WTC11 (cell line): ENCODE data around the gene CREBBP. TPM values are rescaled to one million over a fixed set of nuclear protein-coding genes. Genes with fewer than 3 reads are reported as not detected.

Source experiments
- ATAC-seq: fragments of 200-7000 bp; cut with Tn5 transposase; 2 replicates; pipeline ENCODE4 v1.10.0; 2021; ENCODE audit warnings: mild to moderate bottlenecking, moderate library complexity
- CTCF ChIA-PET: fragments of 300-600 bp; sonication (Branson Sonifier 250); formaldehyde crosslinking; loops from one replicate; lab custom pipeline; 2021; ENCODE audit warnings: antibody characterized with exemption; lab: Charles Lee
- POLR2A ChIA-PET: fragments of 350-600 bp; sonication (Branson Sonifier 250); formaldehyde crosslinking; loops from one replicate; lab custom pipeline; 2021; ENCODE audit warnings: antibody characterized with exemption; lab: Charles Lee
- DNase-seq: peaks from one replicate; pipeline ENCODE4 v3.0.0; 2021; ENCODE audit warnings: low spot score
- H3K27ac Mint-ChIP-seq: 2 replicates; pipeline ENCODE4 v1.8.0; 2021; ENCODE audit warnings: mixed read lengths
- H3K27me3 Mint-ChIP-seq: 2 replicates; pipeline ENCODE4 v1.8.0; 2021; ENCODE audit warnings: low read depth, mild to moderate bottlenecking, moderate library complexity, mixed read lengths
- H3K36me3 Mint-ChIP-seq: 2 replicates; pipeline ENCODE4 v1.8.0; 2021; ENCODE audit warnings: mixed read lengths
- H3K4me1 Mint-ChIP-seq: 2 replicates; pipeline ENCODE4 v1.8.0; 2022; ENCODE audit warnings: mixed read lengths
- H3K4me3 Mint-ChIP-seq: 2 replicates; pipeline ENCODE4 v1.8.0; 2021; ENCODE audit warnings: mild to moderate bottlenecking, moderate library complexity, mixed read lengths
- H3K9me3 Mint-ChIP-seq: 2 replicates; pipeline ENCODE4 v1.8.0; 2021; ENCODE audit warnings: mixed read lengths
- CBFB ChIP-seq: sonication (generic); formaldehyde crosslinking; IDR thresholded peaks from 2 replicates; pipeline ENCODE4 v1.8.1; 2022; ENCODE audit warnings: mild to moderate bottlenecking, low read depth, missing genetic modification reagents
- CREB1 ChIP-seq: sonication (generic); formaldehyde crosslinking; IDR thresholded peaks from 2 replicates; pipeline ENCODE4 v1.8.0; 2023; ENCODE audit warnings: mild to moderate bottlenecking, missing genetic modification reagents
- EMX1 ChIP-seq: fragments of 250-450 bp; sonication (Bioruptor Pico); IDR thresholded peaks from 2 replicates; pipeline ENCODE4 v1.8.0; 2021; ENCODE audit warnings: mild to moderate bottlenecking
- FOXK1 ChIP-seq: sonication (generic); formaldehyde crosslinking; IDR thresholded peaks from 2 replicates; pipeline ENCODE4 v1.8.0; 2022; ENCODE audit warnings: mild to moderate bottlenecking, moderate library complexity, missing genetic modification reagents
- FOXP1 ChIP-seq: sonication (generic); formaldehyde crosslinking; IDR thresholded peaks from 2 replicates; pipeline ENCODE4 v1.8.0; 2022; ENCODE audit warnings: missing genetic modification reagents, mild to moderate bottlenecking, moderate library complexity, borderline replicate concordance
- FOXP4 ChIP-seq: sonication (generic); formaldehyde crosslinking; IDR thresholded peaks from 2 replicates; pipeline ENCODE4 v1.8.0; 2022; ENCODE audit warnings: mild to moderate bottlenecking, missing genetic modification reagents
- IRF2 ChIP-seq: sonication (generic); formaldehyde crosslinking; IDR thresholded peaks from 2 replicates; pipeline ENCODE4 v1.8.0; 2022; ENCODE audit warnings: low read depth, missing genetic modification reagents, borderline replicate concordance
- MXD4 ChIP-seq: fragments of 250-450 bp; sonication (Bioruptor Pico); IDR thresholded peaks from 2 replicates; pipeline ENCODE4 v1.8.0; 2021; ENCODE audit warnings: mild to moderate bottlenecking, moderate library complexity, borderline replicate concordance
- OVOL2 ChIP-seq: fragments of 250-450 bp; sonication (Bioruptor Pico); IDR thresholded peaks from 2 replicates; pipeline ENCODE4 v1.9.0; 2021; ENCODE audit warnings: mild to moderate bottlenecking, borderline replicate concordance
- RORB ChIP-seq: fragments of 250-450 bp; sonication (Bioruptor Pico); IDR thresholded peaks from 2 replicates; pipeline ENCODE4 v1.9.0; 2021; ENCODE audit warnings: mild to moderate bottlenecking
- ZNF263 ChIP-seq: sonication (generic); formaldehyde crosslinking; IDR thresholded peaks from 2 replicates; pipeline ENCODE4 v1.8.1; 2022; ENCODE audit warnings: low read depth, mild to moderate bottlenecking, moderate library complexity, missing genetic modification reagents
- ZSCAN18 ChIP-seq: fragments of 250-450 bp; sonication (Bioruptor Pico); IDR thresholded peaks from 2 replicates; pipeline ENCODE4 v2.1.2; 2022; ENCODE audit warnings: mild to moderate bottlenecking, moderate library complexity
- total RNA-seq: library from RNA; stranded (reverse); gene quantifications from 3 replicates; pipeline ENCODE4 v1.2.3, GENCODE V29; 2021
- TF ChIP-seq, protein P1 (sequence below): sonication (generic); formaldehyde crosslinking; IDR thresholded peaks from 2 replicates; pipeline ENCODE4 v1.8.1; 2022; ENCODE audit warnings: mild to moderate bottlenecking, missing genetic modification reagents, moderate library complexity, borderline replicate concordance
- TF ChIP-seq, protein P2 (sequence below): sonication (generic); formaldehyde crosslinking; IDR thresholded peaks from 2 replicates; pipeline ENCODE4 v1.8.0; 2022; ENCODE audit warnings: missing genetic modification reagents
- TF ChIP-seq, protein P3 (sequence below): fragments of 200-600 bp; IDR thresholded peaks from 2 replicates; pipeline ENCODE4 v1.8.0; 2022; ENCODE audit warnings: antibody characterized with exemption

Gene CREBBP
- total RNA-seq, 1 experiment from 2014 or later: 49.6 TPM

GRCh38 chr16:3732171-3732570 is 148.3 kb downstream of the CREBBP start:
- Mint-ChIP-seq H3K27me3 (no peaks in the 10 kb centered on the region; the same call in 1 of the 2 replicates), H3K27ac (0 out of 2 replicates have a peak overlapping the region, but pooled peaks have one; percentile 80), H3K36me3 (peaks cover 85% of the 10 kb centered on the region), H3K4me1 (peaks cover 2% of the 10 kb centered on the region; the same call in 1 of the 2 replicates), H3K4me3 (no peak overlapping the region), H3K9me3 (peaks cover 5% of the 10 kb centered on the region)
- ChIA-PET CTCF (interaction anchor here (0.6 to 1.0 kb wide), 3 partner anchors 11 to 314 kb away, joined by 3 to 5 read pairs (median 3); no protein-coding TSS in a partner anchor), POLR2A (interaction anchor here (0.6 kb wide), 1 partner anchor 772 kb away, joined by 3 read pairs; no protein-coding TSS in a partner anchor)
- DNase-seq: no peak
- TF ChIP-seq RORB: no peak
- TF ChIP-seq FOXP1: no peak
- no peak for TF ChIP-seq FOXP4 (CRISPR knock-in tag)
- TF ChIP-seq ZNF263 (CRISPR knock-in tag): no peak
- no peak for TF ChIP-seq FOXK1 (CRISPR knock-in tag)
- TF ChIP-seq EMX1 (CRISPR knock-in tag): no peak
- TF ChIP-seq, protein P1, sequence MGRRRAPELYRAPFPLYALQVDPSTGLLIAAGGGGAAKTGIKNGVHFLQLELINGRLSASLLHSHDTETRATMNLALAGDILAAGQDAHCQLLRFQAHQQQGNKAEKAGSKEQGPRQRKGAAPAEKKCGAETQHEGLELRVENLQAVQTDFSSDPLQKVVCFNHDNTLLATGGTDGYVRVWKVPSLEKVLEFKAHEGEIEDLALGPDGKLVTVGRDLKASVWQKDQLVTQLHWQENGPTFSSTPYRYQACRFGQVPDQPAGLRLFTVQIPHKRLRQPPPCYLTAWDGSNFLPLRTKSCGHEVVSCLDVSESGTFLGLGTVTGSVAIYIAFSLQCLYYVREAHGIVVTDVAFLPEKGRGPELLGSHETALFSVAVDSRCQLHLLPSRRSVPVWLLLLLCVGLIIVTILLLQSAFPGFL: no peak
- no peak for TF ChIP-seq ZSCAN18 (CRISPR knock-in tag)
- TF ChIP-seq MXD4: no peak
- TF ChIP-seq CBFB (CRISPR knock-in tag): no peak
- no peak for TF ChIP-seq CREB1 (CRISPR knock-in tag)
- TF ChIP-seq, protein P2, sequence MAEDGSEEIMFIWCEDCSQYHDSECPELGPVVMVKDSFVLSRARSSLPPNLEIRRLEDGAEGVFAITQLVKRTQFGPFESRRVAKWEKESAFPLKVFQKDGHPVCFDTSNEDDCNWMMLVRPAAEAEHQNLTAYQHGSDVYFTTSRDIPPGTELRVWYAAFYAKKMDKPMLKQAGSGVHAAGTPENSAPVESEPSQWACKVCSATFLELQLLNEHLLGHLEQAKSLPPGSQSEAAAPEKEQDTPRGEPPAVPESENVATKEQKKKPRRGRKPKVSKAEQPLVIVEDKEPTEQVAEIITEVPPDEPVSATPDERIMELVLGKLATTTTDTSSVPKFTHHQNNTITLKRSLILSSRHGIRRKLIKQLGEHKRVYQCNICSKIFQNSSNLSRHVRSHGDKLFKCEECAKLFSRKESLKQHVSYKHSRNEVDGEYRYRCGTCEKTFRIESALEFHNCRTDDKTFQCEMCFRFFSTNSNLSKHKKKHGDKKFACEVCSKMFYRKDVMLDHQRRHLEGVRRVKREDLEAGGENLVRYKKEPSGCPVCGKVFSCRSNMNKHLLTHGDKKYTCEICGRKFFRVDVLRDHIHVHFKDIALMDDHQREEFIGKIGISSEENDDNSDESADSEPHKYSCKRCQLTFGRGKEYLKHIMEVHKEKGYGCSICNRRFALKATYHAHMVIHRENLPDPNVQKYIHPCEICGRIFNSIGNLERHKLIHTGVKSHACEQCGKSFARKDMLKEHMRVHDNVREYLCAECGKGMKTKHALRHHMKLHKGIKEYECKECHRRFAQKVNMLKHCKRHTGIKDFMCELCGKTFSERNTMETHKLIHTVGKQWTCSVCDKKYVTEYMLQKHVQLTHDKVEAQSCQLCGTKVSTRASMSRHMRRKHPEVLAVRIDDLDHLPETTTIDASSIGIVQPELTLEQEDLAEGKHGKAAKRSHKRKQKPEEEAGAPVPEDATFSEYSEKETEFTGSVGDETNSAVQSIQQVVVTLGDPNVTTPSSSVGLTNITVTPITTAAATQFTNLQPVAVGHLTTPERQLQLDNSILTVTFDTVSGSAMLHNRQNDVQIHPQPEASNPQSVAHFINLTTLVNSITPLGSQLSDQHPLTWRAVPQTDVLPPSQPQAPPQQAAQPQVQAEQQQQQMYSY (CRISPR knock-in tag): no peak
- TF ChIP-seq OVOL2 (CRISPR knock-in tag): no peak
- TF ChIP-seq IRF2 (CRISPR knock-in tag): no peak
- TF ChIP-seq, protein P3, sequence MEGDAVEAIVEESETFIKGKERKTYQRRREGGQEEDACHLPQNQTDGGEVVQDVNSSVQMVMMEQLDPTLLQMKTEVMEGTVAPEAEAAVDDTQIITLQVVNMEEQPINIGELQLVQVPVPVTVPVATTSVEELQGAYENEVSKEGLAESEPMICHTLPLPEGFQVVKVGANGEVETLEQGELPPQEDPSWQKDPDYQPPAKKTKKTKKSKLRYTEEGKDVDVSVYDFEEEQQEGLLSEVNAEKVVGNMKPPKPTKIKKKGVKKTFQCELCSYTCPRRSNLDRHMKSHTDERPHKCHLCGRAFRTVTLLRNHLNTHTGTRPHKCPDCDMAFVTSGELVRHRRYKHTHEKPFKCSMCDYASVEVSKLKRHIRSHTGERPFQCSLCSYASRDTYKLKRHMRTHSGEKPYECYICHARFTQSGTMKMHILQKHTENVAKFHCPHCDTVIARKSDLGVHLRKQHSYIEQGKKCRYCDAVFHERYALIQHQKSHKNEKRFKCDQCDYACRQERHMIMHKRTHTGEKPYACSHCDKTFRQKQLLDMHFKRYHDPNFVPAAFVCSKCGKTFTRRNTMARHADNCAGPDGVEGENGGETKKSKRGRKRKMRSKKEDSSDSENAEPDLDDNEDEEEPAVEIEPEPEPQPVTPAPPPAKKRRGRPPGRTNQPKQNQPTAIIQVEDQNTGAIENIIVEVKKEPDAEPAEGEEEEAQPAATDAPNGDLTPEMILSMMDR: no peak
- ATAC-seq: no peak
